HG03565 (cell line): ENCODE measurements around the gene MCOLN2.
"Not testable (repeated sequence)": the region's sequence is repeated elsewhere in the genome, so short reads cannot be mapped to it uniquely, and the experiment has no call there.

Experiments used
- ATAC-seq: cut with Tn5 transposase; IDR thresholded peaks from one replicate; pipeline ENCODE4 v1.9.1; 2021; ENCODE audit warnings: mild to moderate bottlenecking, moderate library complexity; ENCODE audit not compliant: unreplicated experiment

Gene MCOLN2

DNA sequence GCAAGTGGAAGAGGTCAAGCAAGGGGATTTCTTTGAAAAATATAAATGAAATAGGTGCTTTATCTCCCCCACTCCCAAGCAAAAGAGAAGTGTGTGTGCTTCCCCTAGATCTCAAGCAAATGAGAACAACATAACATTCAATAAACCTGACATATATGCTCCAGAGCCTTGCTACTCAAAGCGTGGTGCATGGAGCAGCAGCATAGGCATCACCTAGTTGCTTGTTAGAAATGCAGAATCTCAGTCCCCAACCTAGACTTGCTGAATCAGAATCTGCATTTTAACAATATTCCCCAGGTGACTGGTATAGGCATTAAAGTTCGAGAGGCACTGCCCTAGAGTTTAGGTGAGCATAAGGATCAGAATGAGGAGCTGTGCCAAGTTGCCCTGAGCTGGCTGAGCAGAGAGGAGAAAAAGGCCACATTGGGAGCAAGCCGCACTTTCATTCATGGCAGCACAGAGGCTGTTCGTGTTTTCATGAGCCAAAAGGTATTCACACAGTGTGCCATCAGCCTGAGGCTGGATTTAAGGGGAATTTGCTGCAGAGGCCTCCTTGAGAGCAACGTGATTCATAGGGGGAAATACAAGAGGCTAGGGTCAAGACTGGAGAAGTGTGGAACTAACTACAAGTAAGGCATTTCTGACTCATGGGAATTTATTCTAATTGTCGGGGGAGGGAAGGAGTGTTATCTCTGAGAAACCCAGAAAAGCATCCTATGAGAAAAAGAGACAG is 89.7 kb downstream of the MCOLN2 start:
- ATAC-seq, result no peak

DNA sequence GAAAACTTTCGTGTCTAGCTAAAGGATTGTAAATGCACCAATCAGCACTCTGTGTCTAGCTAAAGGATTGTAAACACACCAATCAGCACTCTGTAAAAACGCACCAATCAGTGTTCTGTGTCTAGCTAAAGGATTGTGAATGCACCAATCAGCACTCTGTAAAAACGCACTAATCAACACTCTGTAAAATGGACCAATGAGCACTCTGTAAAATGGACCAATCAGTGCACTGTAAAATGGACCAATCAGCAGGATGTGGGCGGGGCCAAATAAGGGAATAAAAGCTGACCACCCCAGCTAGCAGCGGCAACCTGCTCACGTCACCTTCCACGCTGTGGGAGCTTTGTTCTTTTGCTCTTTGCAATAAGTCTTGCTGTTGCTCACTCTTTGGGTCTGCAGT is 94.2 kb downstream of the MCOLN2 start:
- not testable (repeated sequence) for ATAC-seq

GRCh38 chr1:84899969-84900368 is 96.9 kb downstream of the MCOLN2 start:
- no peak for ATAC-seq

- ATAC-seq, result no peak
Observed at GRCh38 chr1:84896279-84896678, 100.6 kb downstream of the MCOLN2 start.

DNA sequence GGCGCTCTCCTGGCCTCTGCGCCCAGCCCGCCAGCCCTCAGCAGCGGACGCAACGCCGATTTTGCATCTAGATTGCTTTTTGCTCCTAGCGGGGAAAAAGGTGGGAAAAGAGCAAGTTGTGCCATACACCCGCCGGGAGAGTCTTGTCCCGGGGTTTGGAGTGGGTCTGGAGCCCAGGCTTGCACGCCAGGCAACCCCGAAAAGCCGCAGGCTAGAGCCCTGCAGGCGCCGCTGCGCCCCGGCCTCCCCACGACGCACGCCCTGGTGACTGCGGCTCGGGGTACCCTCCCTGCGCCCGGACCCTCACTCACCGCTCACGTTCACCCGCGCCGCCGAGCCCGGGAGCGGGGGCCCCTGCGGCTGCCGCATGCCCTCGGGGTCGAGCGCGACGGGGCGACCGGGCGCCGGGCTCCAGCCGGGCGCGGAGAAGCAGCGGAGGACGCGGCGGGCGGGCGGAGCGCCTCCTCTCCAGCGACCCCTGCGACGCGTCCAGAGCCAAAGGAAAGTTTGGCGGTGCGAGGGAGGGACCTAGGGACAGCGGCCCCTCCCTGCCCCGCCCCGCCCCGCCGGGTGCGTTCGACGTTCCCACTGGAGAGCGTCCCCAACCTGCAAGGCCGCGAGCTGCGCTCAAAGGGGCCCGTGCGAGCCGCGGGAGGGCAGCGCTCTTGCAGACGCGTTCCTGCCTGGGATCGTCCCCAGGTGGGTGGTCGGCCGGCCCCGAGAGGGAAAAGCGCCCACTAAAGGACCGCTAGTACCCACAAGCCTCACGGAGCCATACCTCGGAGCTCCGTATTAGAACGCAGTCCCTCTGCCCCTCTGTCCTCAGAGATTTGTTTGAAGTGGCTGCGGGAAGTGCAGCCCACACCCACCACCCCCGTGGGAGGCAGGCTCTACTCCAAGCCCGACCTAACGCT is 104.0 kb downstream of the MCOLN2 start, which contains the start of gene LPAR3:
Gene LPAR3 (minus strand): TSS at position 502 of the 914 bp plus-strand sequence. CDS start 27,086 bp downstream, outside the sequence.
- no peak for ATAC-seq

DNA sequence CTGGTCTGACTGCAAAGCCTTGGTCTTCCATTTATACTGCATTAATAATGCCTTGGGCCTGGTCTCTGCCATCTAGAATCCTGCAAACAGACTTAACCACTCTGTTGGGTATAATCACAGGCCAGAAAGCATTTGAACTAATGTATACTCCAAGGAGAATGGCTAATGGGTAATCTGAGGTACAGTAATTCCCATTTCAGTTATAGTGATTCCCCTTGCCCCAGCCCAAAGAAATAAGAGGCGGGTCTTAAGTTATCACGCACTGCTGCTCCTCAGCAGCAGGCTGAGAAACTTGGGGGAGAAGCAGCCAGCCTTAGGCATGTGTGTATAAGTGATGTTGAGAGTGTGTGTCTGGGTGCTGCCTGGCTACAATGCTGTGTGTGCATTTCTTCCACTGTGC is 106.3 kb downstream of the MCOLN2 start:
- ATAC-seq, result no peak

GRCh38 chr1:84889437-84889836 is 107.5 kb downstream of the MCOLN2 start:
- no peak for ATAC-seq

DNA sequence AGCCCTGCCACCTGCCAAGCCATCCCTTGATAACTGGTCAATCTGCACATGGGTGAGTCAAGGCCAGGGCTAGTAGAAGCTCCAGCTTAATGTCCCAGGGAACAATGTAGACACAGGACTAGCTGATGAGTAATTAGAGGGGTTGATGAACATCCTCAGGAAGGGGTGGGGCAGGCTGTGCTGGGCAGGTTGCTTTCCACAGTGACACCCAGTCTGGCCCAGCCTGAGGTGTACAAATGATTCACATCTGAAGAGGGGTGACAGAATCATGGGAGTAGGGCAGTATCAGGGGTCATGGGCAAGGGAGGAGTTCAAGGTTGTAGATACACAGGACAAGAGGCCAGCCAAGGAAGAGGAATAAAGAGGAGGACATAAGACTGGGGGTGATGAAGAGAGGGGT is 108.2 kb downstream of the MCOLN2 start:
- ATAC-seq, result no peak

DNA sequence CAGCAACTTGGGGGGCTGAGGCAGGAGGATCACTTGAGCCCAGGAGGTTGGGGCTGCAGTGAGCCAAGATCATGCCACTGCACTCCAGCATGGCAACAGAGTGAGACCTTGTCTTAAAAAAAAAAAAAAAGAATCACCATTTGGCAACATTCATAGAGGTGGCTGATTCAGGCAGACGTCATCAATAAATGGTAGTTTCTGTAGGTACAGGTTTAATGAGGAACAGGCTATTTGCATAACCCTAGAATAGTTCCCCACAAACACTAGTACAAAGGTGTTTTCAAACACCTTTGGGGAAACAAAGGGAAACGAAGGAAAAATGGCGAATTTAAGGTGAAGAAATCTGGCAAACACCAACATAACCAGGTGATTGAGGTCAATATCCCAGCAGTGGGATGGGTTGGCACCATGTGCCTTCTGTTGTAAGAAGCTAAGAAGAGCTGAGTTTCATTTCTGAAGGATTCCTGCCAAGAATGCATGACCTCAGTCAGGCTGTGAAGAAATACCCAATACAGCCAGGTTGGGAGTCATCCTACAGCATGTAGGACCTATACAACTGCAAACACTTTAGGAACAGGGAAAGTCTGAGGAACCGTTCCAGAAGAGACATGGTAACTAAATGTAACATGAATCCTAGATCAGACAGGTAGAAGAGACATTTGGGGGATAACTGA is 109.5 kb downstream of the MCOLN2 start:
- ATAC-seq, result no peak

GRCh38 chr1:84885469-84885868 is 111.4 kb downstream of the MCOLN2 start:
- no peak for ATAC-seq

DNA sequence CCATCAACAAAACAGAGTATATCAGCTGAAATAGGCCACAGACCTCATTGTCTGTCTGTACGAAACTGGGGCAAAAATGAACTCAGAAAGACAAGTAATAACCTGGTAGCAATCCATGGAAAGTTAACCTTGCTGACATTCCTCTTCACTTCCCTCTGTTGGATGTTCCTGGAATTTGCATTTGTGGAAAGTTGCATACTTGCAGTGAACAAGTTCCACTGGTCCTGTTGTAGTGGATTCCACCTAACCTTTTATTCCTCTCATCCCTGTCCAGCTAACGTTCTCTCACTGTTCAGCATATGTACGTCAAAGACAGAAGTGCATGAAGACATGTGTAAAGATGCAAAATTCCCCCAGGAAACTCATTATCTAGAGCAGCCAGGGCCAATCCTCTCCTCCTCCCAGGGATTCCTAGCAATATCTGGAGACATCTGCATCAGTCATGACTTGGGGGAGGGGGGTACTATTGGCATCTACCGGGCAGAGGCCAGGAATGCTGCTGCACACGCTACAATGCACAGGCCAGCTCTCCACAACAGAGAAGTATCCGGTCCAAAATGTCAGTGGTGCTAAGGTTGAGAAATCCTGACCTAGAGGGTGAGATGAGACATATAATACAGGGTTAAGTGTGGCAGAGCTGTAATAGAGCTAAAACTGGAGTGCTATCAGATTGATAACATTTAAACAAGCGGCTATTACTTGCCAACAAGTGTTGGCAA is 112.1 kb downstream of the MCOLN2 start:
- ATAC-seq, result no peak

DNA sequence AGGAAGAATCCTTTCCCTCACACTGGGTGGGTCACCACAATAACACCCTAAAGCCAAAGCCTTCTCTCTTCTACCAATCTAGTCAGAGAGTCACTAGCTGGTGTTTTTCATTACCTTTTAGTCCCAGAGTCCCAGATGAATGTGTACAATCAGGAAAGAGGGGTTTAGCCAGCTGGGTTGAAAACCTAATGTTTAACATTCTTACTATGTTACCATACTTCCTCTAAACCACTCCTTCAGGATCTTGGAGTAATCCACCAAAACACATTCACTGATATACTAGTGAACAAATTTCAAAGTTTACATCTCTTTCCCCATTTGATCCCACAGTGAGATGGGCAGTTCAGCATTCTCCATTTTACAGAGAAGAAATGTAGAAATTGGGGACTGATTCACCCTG is 113.6 kb downstream of the MCOLN2 start:
- no peak for ATAC-seq

GRCh38 chr1:84877592-84877991 is 119.3 kb downstream of the MCOLN2 start:
- ATAC-seq, result no peak

- no peak for ATAC-seq
Observed at GRCh38 chr1:84876353-84876752, 120.6 kb downstream of the MCOLN2 start.
